PC-9 (cell line): ENCODE data around the gene HSPA1L.

ENCODE experiments used
- EZH2 ChIP-seq: fragments of 200-600 bp; sonication (generic); IDR thresholded peaks from 2 replicates; pipeline ENCODE4 v1.8.0; 2017; ENCODE audit warnings: antibody characterized with exemption, low read depth
- TF ChIP-seq, protein P1 (sequence below): fragments of 200-600 bp; sonication (generic); conservative IDR thresholded peaks from 2 replicates; pipeline ENCODE4 v1.6.1; 2017; ENCODE audit warnings: mixed run types, antibody characterized with exemption, mild to moderate bottlenecking, moderate library complexity

DNA sequence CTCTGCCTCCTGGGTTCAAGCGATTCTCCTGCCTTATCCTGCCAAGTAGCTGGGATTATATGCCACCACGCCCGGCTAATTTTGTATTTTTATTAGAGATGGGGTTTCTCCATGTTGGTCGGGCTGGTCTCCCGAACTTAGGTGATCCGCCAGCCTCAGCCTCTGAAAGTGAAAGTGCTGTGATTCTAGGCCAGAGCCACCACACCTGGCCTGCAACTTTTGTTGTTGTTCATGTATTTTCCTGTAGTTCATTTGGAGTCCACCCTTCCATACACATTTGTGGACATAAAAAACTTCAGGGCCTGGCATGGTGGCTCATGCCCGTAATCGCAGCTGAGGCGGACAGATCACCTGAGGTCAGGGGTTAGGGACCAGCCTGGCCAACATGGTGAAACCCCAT is 27.0 kb upstream of the HSPA1L start:
- TF ChIP-seq, protein P1, sequence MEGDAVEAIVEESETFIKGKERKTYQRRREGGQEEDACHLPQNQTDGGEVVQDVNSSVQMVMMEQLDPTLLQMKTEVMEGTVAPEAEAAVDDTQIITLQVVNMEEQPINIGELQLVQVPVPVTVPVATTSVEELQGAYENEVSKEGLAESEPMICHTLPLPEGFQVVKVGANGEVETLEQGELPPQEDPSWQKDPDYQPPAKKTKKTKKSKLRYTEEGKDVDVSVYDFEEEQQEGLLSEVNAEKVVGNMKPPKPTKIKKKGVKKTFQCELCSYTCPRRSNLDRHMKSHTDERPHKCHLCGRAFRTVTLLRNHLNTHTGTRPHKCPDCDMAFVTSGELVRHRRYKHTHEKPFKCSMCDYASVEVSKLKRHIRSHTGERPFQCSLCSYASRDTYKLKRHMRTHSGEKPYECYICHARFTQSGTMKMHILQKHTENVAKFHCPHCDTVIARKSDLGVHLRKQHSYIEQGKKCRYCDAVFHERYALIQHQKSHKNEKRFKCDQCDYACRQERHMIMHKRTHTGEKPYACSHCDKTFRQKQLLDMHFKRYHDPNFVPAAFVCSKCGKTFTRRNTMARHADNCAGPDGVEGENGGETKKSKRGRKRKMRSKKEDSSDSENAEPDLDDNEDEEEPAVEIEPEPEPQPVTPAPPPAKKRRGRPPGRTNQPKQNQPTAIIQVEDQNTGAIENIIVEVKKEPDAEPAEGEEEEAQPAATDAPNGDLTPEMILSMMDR: no peak
- no peak for TF ChIP-seq EZH2
